Body of pancreas (tissue), 4 donors: ENCODE results near the gene NEXN.

ENCODE experiments used
- POLR2A ChIP-seq, 3 donors: fragments of 450-650 bp; IDR thresholded peaks; one replicate each; pipeline ENCODE4 v1.6.1; 2016; ENCODE audit warnings: antibody characterized with exemption in 3 of 3, mild to moderate bottlenecking in 2 of 3
- TF ChIP-seq, protein P1 (sequence below), 7 experiments: fragments of 450-650 bp in 4 of 7; fragments of 200-600 bp in 3 of 7; sonication (generic) in 3 of 7; IDR thresholded peaks; one replicate each; pipeline ENCODE4 v1.5.1; 2016 to 2019; ENCODE audit warnings: antibody characterized with exemption in 7 of 7

DNA sequence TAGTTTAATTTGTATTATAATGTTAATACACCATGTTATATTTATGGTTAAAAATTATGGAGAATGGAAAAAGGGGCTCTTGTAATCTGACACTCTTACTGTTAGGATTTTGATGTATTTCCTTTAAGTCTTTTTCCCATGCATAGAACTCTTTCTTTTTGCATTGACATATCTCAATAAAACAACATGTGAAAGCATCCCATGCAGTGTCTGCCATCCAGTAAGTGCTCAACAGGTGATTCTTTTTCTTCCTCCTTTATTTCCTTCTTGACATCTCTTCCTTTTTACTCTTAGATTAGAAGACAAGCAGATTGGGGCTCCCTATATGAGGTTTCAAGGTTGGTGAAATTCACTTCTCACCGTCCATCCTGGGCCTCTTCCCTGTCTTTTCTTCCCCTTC lies 2.8 kb downstream of the NEXN start:
- no peak for TF ChIP-seq POLR2A (IDR thresholded peaks at IDR 0.05)
- TF ChIP-seq, protein P1, sequence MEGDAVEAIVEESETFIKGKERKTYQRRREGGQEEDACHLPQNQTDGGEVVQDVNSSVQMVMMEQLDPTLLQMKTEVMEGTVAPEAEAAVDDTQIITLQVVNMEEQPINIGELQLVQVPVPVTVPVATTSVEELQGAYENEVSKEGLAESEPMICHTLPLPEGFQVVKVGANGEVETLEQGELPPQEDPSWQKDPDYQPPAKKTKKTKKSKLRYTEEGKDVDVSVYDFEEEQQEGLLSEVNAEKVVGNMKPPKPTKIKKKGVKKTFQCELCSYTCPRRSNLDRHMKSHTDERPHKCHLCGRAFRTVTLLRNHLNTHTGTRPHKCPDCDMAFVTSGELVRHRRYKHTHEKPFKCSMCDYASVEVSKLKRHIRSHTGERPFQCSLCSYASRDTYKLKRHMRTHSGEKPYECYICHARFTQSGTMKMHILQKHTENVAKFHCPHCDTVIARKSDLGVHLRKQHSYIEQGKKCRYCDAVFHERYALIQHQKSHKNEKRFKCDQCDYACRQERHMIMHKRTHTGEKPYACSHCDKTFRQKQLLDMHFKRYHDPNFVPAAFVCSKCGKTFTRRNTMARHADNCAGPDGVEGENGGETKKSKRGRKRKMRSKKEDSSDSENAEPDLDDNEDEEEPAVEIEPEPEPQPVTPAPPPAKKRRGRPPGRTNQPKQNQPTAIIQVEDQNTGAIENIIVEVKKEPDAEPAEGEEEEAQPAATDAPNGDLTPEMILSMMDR (IDR thresholded peaks at IDR 0.05) = no peak
